Adipocyte (in vitro differentiated cells): ENCODE measurements around the gene ITSN1.
A peak's percentile ranks its signal among the peaks of the same experiment; 100 is the strongest.

Experiments
- DNase-seq: peaks from one replicate; pipeline ENCODE4 v3.0.0-alpha.2; 2015; ENCODE audit warnings: low read depth
- H3K27me3 ChIP-seq: replicated peaks from 2 replicates; pipeline ENCODE4 v1.7.0; 2013; ENCODE audit warnings: mild to moderate bottlenecking, low read length, moderate library complexity; ENCODE audit not compliant: control insufficient read depth, insufficient read depth
- H3K36me3 ChIP-seq: 2 replicates; pipeline ENCODE4 v1.7.0; 2013; ENCODE audit warnings: low read length, mild to moderate bottlenecking, moderate library complexity; ENCODE audit not compliant: control insufficient read depth, insufficient read depth, severe bottlenecking
- H3K4me1 ChIP-seq: 2 replicates; pipeline ENCODE4 v1.7.0; 2013; ENCODE audit warnings: mild to moderate bottlenecking, low read length, moderate library complexity; ENCODE audit not compliant: control insufficient read depth, insufficient read depth
- H3K4me3 ChIP-seq: 2 replicates; pipeline ENCODE4 v1.7.0; 2013; ENCODE audit warnings: mild to moderate bottlenecking, low read length, moderate library complexity
- H3K9ac ChIP-seq: 2 replicates; pipeline ENCODE4 v1.7.0; 2013; ENCODE audit warnings: mild to moderate bottlenecking, low read length, moderate library complexity
- H3K9me3 ChIP-seq: 2 replicates; pipeline ENCODE4 v1.7.0; 2013; ENCODE audit warnings: mild to moderate bottlenecking, low read length, moderate library complexity; ENCODE audit not compliant: control insufficient read depth

ITSN1 gene

GRCh38 chr21:33817663-33818451, 175.6 kb downstream of the ITSN1 start:
- Histone ChIP-seq H3K4me3 (no peak overlapping the region), H3K36me3 (peaks cover 77% of the 10 kb centered on the region), H3K9me3 (no peaks in the 10 kb centered on the region), H3K27me3 (no peaks in the 10 kb centered on the region), H3K4me1 (peaks cover 51% of the 10 kb centered on the region), H3K9ac (no peak overlapping the region)
- DNase-seq, result no peak

GRCh38 chr21:33820230-33820770, 178.0 kb downstream of the ITSN1 start:
- Histone ChIP-seq H3K27me3 (no peaks in the 10 kb centered on the region), H3K9me3 (no peaks in the 10 kb centered on the region), H3K4me3 (no peak overlapping the region), H3K4me1 (peaks cover 62% of the 10 kb centered on the region), H3K36me3 (peaks cover 73% of the 10 kb centered on the region), H3K9ac (no peak overlapping the region)
- peak; percentile 23 for DNase-seq

- peak; percentile 28 for DNase-seq
- H3K4me3 ChIP-seq, result peak overlapping the region; percentile 20
- peaks cover 70% of the 10 kb centered on the region for H3K36me3 ChIP-seq
- no peaks in the 10 kb centered on the region for H3K27me3 ChIP-seq
- no peak overlapping the region for H3K9ac ChIP-seq
- H3K4me1 ChIP-seq, result peaks cover 65% of the 10 kb centered on the region
- H3K9me3 ChIP-seq, result no peaks in the 10 kb centered on the region
Observed at GRCh38 chr21:33820798-33821197, 178.5 kb downstream of the ITSN1 start.

- Histone ChIP-seq H3K36me3 (peaks cover 67% of the 10 kb centered on the region), H3K4me3 (no peak overlapping the region), H3K9ac (no peak overlapping the region), H3K27me3 (no peaks in the 10 kb centered on the region), H3K9me3 (no peaks in the 10 kb centered on the region), H3K4me1 (peaks cover 66% of the 10 kb centered on the region)
- DNase-seq, result peak; percentile 46
Observed at GRCh38 chr21:33821503-33822322, 179.4 kb downstream of the ITSN1 start.

- no peaks in the 10 kb centered on the region for H3K27me3 ChIP-seq
- H3K9ac ChIP-seq, result peak overlapping the region; percentile 59
- H3K4me3 ChIP-seq, result no peak overlapping the region
- H3K9me3 ChIP-seq, result no peaks in the 10 kb centered on the region
- H3K4me1 ChIP-seq, result peaks cover 86% of the 10 kb centered on the region
- H3K36me3 ChIP-seq, result peaks cover 44% of the 10 kb centered on the region
- DNase-seq, result no peak
Observed at GRCh38 chr21:33824156-33824941, 182.0 kb downstream of the ITSN1 start.

- Histone ChIP-seq H3K9ac (peak overlapping the region; percentile 59), H3K4me3 (peak overlapping the region; percentile 49)
- no peak for DNase-seq
Observed at GRCh38 chr21:33825419-33825818, 183.1 kb downstream of the ITSN1 start.

GRCh38 chr21:33825915-33826314, 183.6 kb downstream of the ITSN1 start:
- peaks cover 49% of the 10 kb centered on the region for H3K36me3 ChIP-seq
- H3K27me3 ChIP-seq, result no peaks in the 10 kb centered on the region
- peak overlapping the region; percentile 49 for H3K4me3 ChIP-seq
- H3K9ac ChIP-seq, result peak overlapping the region; percentile 59
- DNase-seq, result peak; percentile 68
- H3K4me1 ChIP-seq, result peaks cover 79% of the 10 kb centered on the region
- H3K9me3 ChIP-seq, result peaks cover 4% of the 10 kb centered on the region

More at GRCh38 chr21:33825419-33825818, 183.1 kb downstream of the ITSN1 start:
- H3K27me3 ChIP-seq, result no peaks in the 10 kb centered on the region
- peaks cover 51% of the 10 kb centered on the region for H3K36me3 ChIP-seq
- H3K4me1 ChIP-seq, result peaks cover 84% of the 10 kb centered on the region
- peaks cover 4% of the 10 kb centered on the region for H3K9me3 ChIP-seq

GRCh38 chr21:33828083-33828482, 185.8 kb downstream of the ITSN1 start:
- peak overlapping the region; percentile 33 for H3K4me3 ChIP-seq
- H3K27me3 ChIP-seq, result no peaks in the 10 kb centered on the region
- no peak for DNase-seq
- peaks cover 4% of the 10 kb centered on the region for H3K9me3 ChIP-seq
- peaks cover 53% of the 10 kb centered on the region for H3K36me3 ChIP-seq
- peaks cover 60% of the 10 kb centered on the region for H3K4me1 ChIP-seq
- H3K9ac ChIP-seq, result peak overlapping the region; percentile 60

GRCh38 chr21:33828577-33828976, 186.3 kb downstream of the ITSN1 start:
- H3K27me3 ChIP-seq, result no peaks in the 10 kb centered on the region
- H3K4me3 ChIP-seq, result peak overlapping the region; percentile 33
- H3K4me1 ChIP-seq, result peaks cover 59% of the 10 kb centered on the region
- peaks cover 51% of the 10 kb centered on the region for H3K36me3 ChIP-seq
- H3K9me3 ChIP-seq, result peaks cover 4% of the 10 kb centered on the region
- peak overlapping the region; percentile 50 for H3K9ac ChIP-seq
- no peak for DNase-seq

- no peak for DNase-seq
- Histone ChIP-seq H3K36me3 (peaks cover 52% of the 10 kb centered on the region), H3K9me3 (peaks cover 4% of the 10 kb centered on the region), H3K9ac (no peak overlapping the region), H3K4me1 (peaks cover 48% of the 10 kb centered on the region), H3K4me3 (no peak overlapping the region), H3K27me3 (no peaks in the 10 kb centered on the region)
Observed at GRCh38 chr21:33829844-33830243, 187.5 kb downstream of the ITSN1 start.
